Adrenal gland (tissue), 12 donors: ENCODE measurements around the gene CALCR. TPM values are rescaled to one million over a fixed set of nuclear protein-coding genes. Genes with fewer than 3 reads are reported as not detected.

Experiments used
- DNase-seq, 7 donors: peaks; one replicate each; pipeline ENCODE4 v3.0.0-alpha.2; 2019 to 2020
- H3K27ac ChIP-seq, 5 donors: fragments of 200-600 bp; sonication (generic) in 4 of 5; 1 replicate in 3 of 5; 2 replicates in 2 of 5; pipeline versions ENCODE4 v1.5.1 to v1.8.0; 2016 to 2020; ENCODE audit warnings: mild to moderate bottlenecking in 1 of 5
- H3K27me3 ChIP-seq: fragments of 200-600 bp; 2 replicates; pipeline ENCODE4 v1.8.0; 2021
- H3K36me3 ChIP-seq, 2 donors: fragments of 200-600 bp; replicated peaks in 1 of 2; 1 replicate in 1 of 2; 2 replicates in 1 of 2; pipeline versions ENCODE4 v1.5.1 to v1.8.0; 2018 to 2022
- H3K4me1 ChIP-seq, 2 donors: fragments of 200-600 bp; replicated peaks in 1 of 2; 1 replicate in 1 of 2; 2 replicates in 1 of 2; pipeline versions ENCODE4 v1.5.1 to v1.8.0; 2018 to 2021
- H3K4me3 ChIP-seq, 4 donors: fragments of 200-600 bp; sonication (generic) in 3 of 4; one replicate each; pipeline ENCODE4 v1.5.1; 2016 to 2018
- H3K9me3 ChIP-seq, 3 donors: fragments of 200-600 bp; sonication (generic) in 1 of 3; replicated peaks in 1 of 3; 1 replicate in 2 of 3; 2 replicates in 1 of 3; pipeline versions ENCODE4 v1.5.1 to v1.8.0; 2016 to 2021
- CTCF ChIP-seq, 6 experiments: fragments of 450-650 bp in 4 of 6; fragments of 200-600 bp in 2 of 6; sonication (generic) in 1 of 6; IDR thresholded peaks; 1 replicate in 5 of 6; 2 replicates in 1 of 6; pipeline versions ENCODE4 v1.5.1 to v1.8.0; 2016 to 2021; ENCODE audit warnings: antibody characterized with exemption in 6 of 6, mild to moderate bottlenecking in 2 of 6, moderate library complexity in 1 of 6
- POLR2A ChIP-seq, 2 donors: fragments of 450-650 bp; IDR thresholded peaks; one replicate each; pipeline ENCODE4 v1.6.1; 2017; ENCODE audit warnings: antibody characterized with exemption in 2 of 2, mild to moderate bottlenecking in 2 of 2, moderate library complexity in 1 of 2
- WGBS, 4 donors: extraction: QIAGEN DNeasy Blood & Tissue Kit in 2 of 4; methylation state at CpG; one replicate each; pipeline versions ENCODE4 v1.1.5 to v1.1.7; 2013 to 2017; 5-methylcytosine and 5-hydroxymethylcytosine counted together
- intact Hi-C, 2 donors: fragments of 100-400 bp; cut with DNase I; formaldehyde crosslinking; loops; one replicate each; pipeline versions ENCODE4 v1.14.1 to v1.15.0; 2022 to 2023
- polyA plus RNA-seq, 3 donors: library from polyadenylated mRNA; stranded (reverse); fragments of 200-250 nt in 2 of 3; fragments of 350-450 nt in 1 of 3; fragmentation: Illumina TruSeq in 1 of 3; extraction: RNeasy Lipid Tissue Mini Kit (QIAGEN cat#74804) in 1 of 3; gene quantifications; one replicate each; pipeline ENCODE4 v1.2.3, GENCODE V29; 2013 to 2014
- total RNA-seq, 9 donors: library from RNA; depleted of rRNA in 4 of 9; stranded (reverse); fragments of >200 nt in 4 of 9; fragments of 120-200 nt in 1 of 9; fragmentation: NEBNext Ultra II Directional in 1 of 9; extraction: Animal tissue kit (Norgen Biotek cat#: 25700) in 1 of 9; gene quantifications; one replicate each; pipeline versions ENCODE4 v1.1.0 to v1.2.4, GENCODE V29; 2013 to 2023
- donor health status: healthy with polysubstance abuse.
- donor health status: Bipolar disorder and iron deficiency.
- donor health status: DM: yes; HTN: yes; CAD: no.
- donor health status: DM: no; HTN: no; CAD: no.
- donor health status: DM: no; HTN: no; CAD: no.
- donor health status: DM: yes; HTN: yes; CAD: no.

Gene CALCR
- total and polyA plus RNA-seq, 12 donors: 0.03 to 0.52 (median 0.14) TPM; not detected in 4

- Histone ChIP-seq H3K27ac (no peak overlapping the region), H3K27me3 (peaks cover 25% of the 10 kb centered on the region), H3K9me3 (no peaks in the 10 kb centered on the region), H3K36me3 (no peaks in the 10 kb centered on the region), H3K4me3 (no peak overlapping the region), H3K4me1 (no peaks in the 10 kb centered on the region)
- no peak for DNase-seq
- WGBS, 4 donors: 37 to 54% (median 49%) methylated on average over 4 of the region's 4 CpGs
- intact Hi-C loops: no loop called here
- TF ChIP-seq POLR2A (IDR thresholded peaks at IDR 0.05) (no peak), CTCF (IDR thresholded peaks at IDR 0.05) (no peak)
Observed at GRCh38 chr7:93578762-93579161, 4.2 kb upstream of the CALCR start.

- Histone ChIP-seq H3K4me3 (no peak overlapping the region), H3K4me1 (no peaks in the 10 kb centered on the region), H3K36me3 (no peaks in the 10 kb centered on the region), H3K27ac (no peak overlapping the region), H3K27me3 (peaks cover 30% of the 10 kb centered on the region), H3K9me3 (no peaks in the 10 kb centered on the region)
- intact Hi-C loops: no loop called here
- WGBS, 4 donors: 4 to 8% (median 5%) methylated on average over 10 to 21 of the region's 21 CpGs
- no peak for TF ChIP-seq CTCF (IDR thresholded peaks at IDR 0.05)
- TF ChIP-seq POLR2A (IDR thresholded peaks at IDR 0.05): no peak
- DNase-seq: no peak
Observed at GRCh38 chr7:93575555-93576399, 1.3 kb upstream of the CALCR start.

- WGBS, 4 donors: 0 to 6% (median 1%) methylated on average over 2 to 19 of the region's 19 CpGs
Observed at GRCh38 chr7:93574269-93574645, 267 bp downstream of the CALCR start.

GRCh38 chr7:93569189-93569588 lies 5.3 kb downstream of the CALCR start:
- H3K4me3 ChIP-seq: no peak overlapping the region
- no peak overlapping the region for H3K27ac ChIP-seq
- intact Hi-C loops: no loop called here
- 80 to 89% (median 82%) methylated on average over 2 of the region's 2 CpGs for WGBS, 4 donors
- H3K27me3 ChIP-seq: peaks cover 10% of the 10 kb centered on the region
- H3K9me3 ChIP-seq: no peaks in the 10 kb centered on the region
- no peaks in the 10 kb centered on the region for H3K36me3 ChIP-seq
- DNase-seq: no peak
- no peaks in the 10 kb centered on the region for H3K4me1 ChIP-seq
- no peak for TF ChIP-seq POLR2A (IDR thresholded peaks at IDR 0.05)
- TF ChIP-seq CTCF (IDR thresholded peaks at IDR 0.05): no peak

More at GRCh38 chr7:93574269-93574645, 267 bp downstream of the CALCR start:
- no peak overlapping the region for H3K4me3 ChIP-seq
- peaks cover 30% of the 10 kb centered on the region for H3K27me3 ChIP-seq
- H3K27ac ChIP-seq: no peak overlapping the region
- no peak for TF ChIP-seq CTCF (IDR thresholded peaks at IDR 0.05)
- no peak for TF ChIP-seq POLR2A (IDR thresholded peaks at IDR 0.05)
- H3K36me3 ChIP-seq: no peaks in the 10 kb centered on the region
- DNase-seq: no peak
- no peaks in the 10 kb centered on the region for H3K9me3 ChIP-seq
- no peaks in the 10 kb centered on the region for H3K4me1 ChIP-seq
- intact Hi-C loops: no loop called here
